Esophagus (tissue), 2 donors: Measurements from ENCODE around the gene CACNA1B. TPM values are rescaled to one million over a fixed set of nuclear protein-coding genes. Genes with fewer than 3 reads are reported as not detected.
"Not testable (repeated sequence)": the region's sequence is repeated elsewhere in the genome, so short reads cannot be mapped to it uniquely, and the experiment has no call there.

Source experiments
- H3K27ac ChIP-seq, 2 donors: one replicate each; pipeline ENCODE4 v1.5.1; 2013; ENCODE audit warnings: low read depth in 2 of 2, mild to moderate bottlenecking in 2 of 2, inconsistent platforms in 1 of 2, low read length in 1 of 2, moderate library complexity in 1 of 2
- H3K27me3 ChIP-seq, 2 donors: one replicate each; pipeline ENCODE4 v1.6.1; 2013; ENCODE audit warnings: low read length in 2 of 2, control low read depth in 1 of 2, mild to moderate bottlenecking in 1 of 2; ENCODE audit not compliant: insufficient read depth in 2 of 2, control insufficient read depth in 1 of 2
- H3K36me3 ChIP-seq, 2 donors: one replicate each; pipeline ENCODE4 v1.6.1; 2013; ENCODE audit warnings: low read length in 1 of 2; ENCODE audit not compliant: control insufficient read depth in 2 of 2, insufficient read depth in 2 of 2
- H3K4me1 ChIP-seq, 2 donors: one replicate each; pipeline ENCODE4 v1.6.1; 2013; ENCODE audit warnings: low read length in 1 of 2; ENCODE audit not compliant: control insufficient read depth in 2 of 2, insufficient read depth in 2 of 2
- H3K4me3 ChIP-seq, 2 donors: one replicate each; pipeline ENCODE4 v1.5.1; 2013; ENCODE audit warnings: low read length in 2 of 2, mild to moderate bottlenecking in 2 of 2, low read depth in 1 of 2, moderate library complexity in 1 of 2
- H3K9me3 ChIP-seq, 2 donors: one replicate each; pipeline ENCODE4 v1.6.1; 2013; ENCODE audit warnings: mild to moderate bottlenecking in 2 of 2, low read depth in 1 of 2, low read length in 1 of 2, moderate library complexity in 1 of 2; ENCODE audit not compliant: control insufficient read depth in 2 of 2, insufficient read depth in 1 of 2
- WGBS, 2 donors: extraction: QIAGEN DNeasy Blood & Tissue Kit; methylation state at CpG; one replicate each; pipeline ENCODE4 v1.1.7; 2013; 5-methylcytosine and 5-hydroxymethylcytosine counted together
- polyA plus RNA-seq, 2 donors: library from polyadenylated mRNA; stranded (reverse); fragments of 200-250 nt; gene quantifications; one replicate each; pipeline ENCODE4 v1.2.3, GENCODE V29; 2013
- donor health status: healthy with polysubstance abuse.
- donor health status: Bipolar disorder and iron deficiency.

The CACNA1B gene
- polyA plus RNA-seq, 2 donors, result under 0.01 TPM

- no peaks in the 10 kb centered on the region for H3K4me1 ChIP-seq
- H3K9me3 ChIP-seq, result no peaks in the 10 kb centered on the region
- no peaks in the 10 kb centered on the region for H3K27me3 ChIP-seq
- H3K4me3 ChIP-seq, result no peak overlapping the region
- H3K27ac ChIP-seq, result no peak overlapping the region
- WGBS, 2 donors, result 79% methylated on average over 25 of the region's 25 CpGs
- no peaks in the 10 kb centered on the region for H3K36me3 ChIP-seq
These were observed 137.6 kb downstream of the CACNA1B start for GRCh38 chr9:138015021-138015829.

GRCh38 chr9:138016406-138017187, 139.0 kb downstream of the CACNA1B start:
- Histone ChIP-seq H3K27me3 (no peaks in the 10 kb centered on the region), H3K4me1 (no peaks in the 10 kb centered on the region), H3K4me3 (no peak overlapping the region), H3K27ac (no peak overlapping the region), H3K36me3 (no peaks in the 10 kb centered on the region), H3K9me3 (no peaks in the 10 kb centered on the region)
- WGBS, 2 donors, result 86 to 91% methylated on average over 33 of the region's 33 CpGs

- Histone ChIP-seq H3K27ac (no peak overlapping the region), H3K4me1 (no peaks in the 10 kb centered on the region), H3K9me3 (no peaks in the 10 kb centered on the region), H3K4me3 (no peak overlapping the region), H3K27me3 (peaks cover 0 to 3% of the 10 kb centered on the region in 2 donors), H3K36me3 (no peaks in the 10 kb centered on the region)
- 87 to 92% methylated on average over 13 of the region's 13 CpGs for WGBS, 2 donors
These were observed 139.6 kb downstream of the CACNA1B start for GRCh38 chr9:138017200-138017599.

GRCh38 chr9:138019514-138019913, 141.9 kb downstream of the CACNA1B start:
- not testable (repeated sequence) for H3K4me3 ChIP-seq, H3K27ac ChIP-seq, H3K9me3 ChIP-seq, H3K36me3 ChIP-seq, H3K4me1 ChIP-seq
- 59 to 72% methylated on average over 10 of the region's 10 CpGs for WGBS, 2 donors
- H3K27me3 ChIP-seq, result peaks cover 0 to 22% of the 10 kb centered on the region in 2 donors

GRCh38 chr9:138020120-138020794, 142.7 kb downstream of the CACNA1B start:
- Histone ChIP-seq H3K4me1 (peaks cover 5 to 6% of the 10 kb centered on the region in 2 donors), H3K27me3 (peaks cover 0 to 22% of the 10 kb centered on the region in 2 donors), H3K36me3 (no peaks in the 10 kb centered on the region), H3K27ac (no peak overlapping the region), H3K9me3 (peaks cover 0 to 2% of the 10 kb centered on the region in 2 donors), H3K4me3 (no peak overlapping the region)
- WGBS, 2 donors, result 81% methylated on average over 11 to 13 of the region's 13 CpGs

- Histone ChIP-seq H3K4me3 (no peak overlapping the region), H3K9me3 (peaks cover 0 to 2% of the 10 kb centered on the region in 2 donors), H3K4me1 (peaks cover 5 to 6% of the 10 kb centered on the region in 2 donors), H3K27ac (no peak overlapping the region), H3K27me3 (peaks cover 0 to 22% of the 10 kb centered on the region in 2 donors), H3K36me3 (no peaks in the 10 kb centered on the region)
- WGBS, 2 donors, result 88 to 89% methylated on average over 5 of the region's 5 CpGs
These were observed 143.2 kb downstream of the CACNA1B start for GRCh38 chr9:138020795-138021182.

GRCh38 chr9:138021251-138022056, 143.9 kb downstream of the CACNA1B start:
- H3K4me3 ChIP-seq, result no peak overlapping the region
- peaks cover 0 to 22% of the 10 kb centered on the region in 2 donors for H3K27me3 ChIP-seq
- H3K9me3 ChIP-seq, result peaks cover 0 to 2% of the 10 kb centered on the region in 2 donors
- H3K36me3 ChIP-seq, result no peaks in the 10 kb centered on the region
- WGBS, 2 donors, result 80 to 81% methylated on average over 15 of the region's 15 CpGs
- H3K4me1 ChIP-seq, result peaks cover 5 to 6% of the 10 kb centered on the region in 2 donors
- H3K27ac ChIP-seq, result no peak overlapping the region

GRCh38 chr9:138022121-138022741, 144.6 kb downstream of the CACNA1B start:
- peaks cover 0 to 22% of the 10 kb centered on the region in 2 donors for H3K27me3 ChIP-seq
- H3K36me3 ChIP-seq, result no peaks in the 10 kb centered on the region
- H3K4me1 ChIP-seq, result peaks cover 5 to 6% of the 10 kb centered on the region in 2 donors
- WGBS, 2 donors, result 33% methylated on average over 17 of the region's 17 CpGs
- H3K4me3 ChIP-seq, result no peak overlapping the region
- peaks cover 0 to 2% of the 10 kb centered on the region in 2 donors for H3K9me3 ChIP-seq
- H3K27ac ChIP-seq, result no peak overlapping the region
